Esophagus squamous epithelium (tissue), 4 donors: ENCODE measurements around the gene LAMA5.

Experiments used
- CTCF ChIP-seq, 6 experiments: fragments of 450-650 bp in 4 of 6; fragments of 200-600 bp in 2 of 6; sonication (generic) in 2 of 6; IDR thresholded peaks; one replicate each; pipeline ENCODE4 v1.5.1; 2016 to 2019; ENCODE audit warnings: antibody characterized with exemption in 6 of 6, mild to moderate bottlenecking in 4 of 6, moderate library complexity in 4 of 6
- POLR2A ChIP-seq, 4 donors: fragments of 450-650 bp; IDR thresholded peaks; one replicate each; pipeline ENCODE4 v1.6.1; 2017; ENCODE audit warnings: antibody characterized with exemption in 4 of 4, mild to moderate bottlenecking in 4 of 4, moderate library complexity in 3 of 4

GRCh38 chr20:62291251-62292066, 75.7 kb downstream of the LAMA5 start:
- TF ChIP-seq CTCF (IDR thresholded peaks at IDR 0.05) (no peak), POLR2A (IDR thresholded peaks at IDR 0.05) (no peak)
